ENCODE data around the gene CD55. TPM values are rescaled to one million over a fixed set of nuclear protein-coding genes. Genes with fewer than 3 reads are reported as not detected.

The CD55 gene
- total RNA-seq, 4 donors from 2014 or later: 75.2 to 428 (median 110) TPM

DNA sequence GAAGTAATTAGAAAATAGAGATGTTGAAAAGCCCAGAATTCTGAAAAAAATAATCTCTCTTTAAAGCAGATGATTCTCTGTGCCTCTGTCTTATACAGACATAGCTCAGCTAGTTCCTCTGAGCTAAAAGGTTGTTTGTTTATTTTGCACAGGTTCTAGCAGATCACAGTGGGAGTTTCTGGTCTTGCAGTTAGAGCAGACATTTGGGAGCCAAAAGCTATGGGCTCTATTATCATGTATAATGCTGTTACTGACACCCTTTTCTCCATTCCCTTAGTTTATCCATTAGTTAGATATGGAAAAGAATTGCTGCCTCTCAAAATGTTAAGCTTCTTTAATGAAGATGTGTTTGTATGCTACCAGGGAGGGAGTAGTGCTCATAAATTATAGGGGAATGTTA is 20.5 kb upstream of the CD55 start:
- H3K4me1 ChIP-seq: no peaks in the 10 kb centered on the region
- no peak overlapping the region for H3K27ac ChIP-seq
- intact Hi-C loops (cut with DNase I; ENCODE audit: low total_unique reads) (no loop called here), in situ Hi-C loops (cut with MboI; ENCODE audit: low sequenced_read_pairs in 4 of 4) (loop anchor here in 1 of 4 donors (25.0 kb wide), 1 partner anchor 589 kb away; no protein-coding TSS in a partner anchor)
- TF ChIP-seq CTCF (IDR thresholded peaks at IDR 0.05 in 4 of 5, conservative IDR thresholded peaks at IDR 0.05 in 1 of 5) (no peak), POLR2A (IDR thresholded peaks at IDR 0.05) (no peak)
- DNase-seq (no peak), ATAC-seq (no peak)
- no peaks in the 10 kb centered on the region for H3K9me3 ChIP-seq
- no peaks in the 10 kb centered on the region for H3K36me3 ChIP-seq
- no peak overlapping the region for H3K4me3 ChIP-seq
- no peaks in the 10 kb centered on the region for H3K27me3 ChIP-seq

GRCh38 chr1:207302618-207303393 is 18.7 kb upstream of the CD55 start:
- no peak for TF ChIP-seq POLR2A (IDR thresholded peaks at IDR 0.05)
- TF ChIP-seq CTCF (IDR thresholded peaks at IDR 0.05 in 4 of 5, conservative IDR thresholded peaks at IDR 0.05 in 1 of 5): no peak
- no peak for DNase-seq
- H3K27ac ChIP-seq: no peak overlapping the region
- H3K4me1 ChIP-seq: peaks cover 0 to 4% of the 10 kb centered on the region in 2 donors
- no peaks in the 10 kb centered on the region for H3K36me3 ChIP-seq
- in situ Hi-C loops (cut with MboI; ENCODE audit: low sequenced_read_pairs in 4 of 4): loop anchor here in 1 of 4 donors (25.0 kb wide), 1 partner anchor 591 kb away; no protein-coding TSS in a partner anchor
- H3K27me3 ChIP-seq: no peaks in the 10 kb centered on the region
- H3K4me3 ChIP-seq: no peak overlapping the region
- intact Hi-C loops (cut with DNase I; ENCODE audit: low total_unique reads): no loop called here
- ATAC-seq: no peak
- no peaks in the 10 kb centered on the region for H3K9me3 ChIP-seq

- no peak overlapping the region for H3K27ac ChIP-seq
- H3K4me1 ChIP-seq: peaks cover 10 to 17% of the 10 kb centered on the region in 2 donors
- intact Hi-C loops (cut with DNase I; ENCODE audit: low total_unique reads) (no loop called here), in situ Hi-C loops (cut with MboI; ENCODE audit: low sequenced_read_pairs in 4 of 4) (loop anchor here in 1 of 4 donors (25.0 kb wide), 1 partner anchor 593 kb away; no protein-coding TSS in a partner anchor)
- no peak for ATAC-seq
- H3K4me3 ChIP-seq: no peak overlapping the region
- no peaks in the 10 kb centered on the region for H3K27me3 ChIP-seq
- TF ChIP-seq POLR2A (IDR thresholded peaks at IDR 0.05) (no peak), CTCF (IDR thresholded peaks at IDR 0.05 in 4 of 5, conservative IDR thresholded peaks at IDR 0.05 in 1 of 5) (no peak)
- DNase-seq: no peak
- H3K9me3 ChIP-seq: no peaks in the 10 kb centered on the region
- no peaks in the 10 kb centered on the region for H3K36me3 ChIP-seq
These were observed 16.6 kb upstream of the CD55 start for GRCh38 chr1:207304710-207305488.

DNA sequence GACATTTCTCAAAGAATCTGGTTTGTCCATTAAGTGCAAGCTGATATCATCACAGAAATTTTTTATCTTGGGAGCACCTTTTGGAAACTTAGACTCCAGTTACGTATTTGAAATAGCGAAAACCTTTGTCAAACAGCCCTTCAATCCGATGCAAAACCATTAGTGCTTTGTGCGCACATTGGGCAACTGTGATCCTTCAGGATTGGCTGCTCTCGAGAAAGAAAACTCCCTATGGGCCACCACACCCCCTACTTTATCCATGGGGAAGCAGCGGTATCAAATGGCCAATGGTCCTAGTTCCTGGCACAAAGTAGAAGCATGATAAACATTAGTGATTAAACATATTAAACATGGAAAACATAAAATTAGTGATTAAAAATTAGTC is 16.0 kb upstream of the CD55 start:
- DNase-seq (no peak), ATAC-seq (no peak)
- no peaks in the 10 kb centered on the region for H3K9me3 ChIP-seq
- no peak overlapping the region for H3K27ac ChIP-seq
- no peaks in the 10 kb centered on the region for H3K36me3 ChIP-seq
- TF ChIP-seq CTCF (IDR thresholded peaks at IDR 0.05 in 4 of 5, conservative IDR thresholded peaks at IDR 0.05 in 1 of 5) (no peak), POLR2A (IDR thresholded peaks at IDR 0.05) (no peak)
- intact Hi-C loops (cut with DNase I; ENCODE audit: low total_unique reads) (no loop called here), in situ Hi-C loops (cut with MboI; ENCODE audit: low sequenced_read_pairs in 4 of 4) (loop anchor here in 1 of 4 donors (25.0 kb wide), 1 partner anchor 593 kb away; no protein-coding TSS in a partner anchor)
- H3K4me3 ChIP-seq: no peak overlapping the region
- no peaks in the 10 kb centered on the region for H3K27me3 ChIP-seq
- H3K4me1 ChIP-seq: peaks cover 10 to 17% of the 10 kb centered on the region in 2 donors

Measured in gastrocnemius medialis (tissue), 4 donors.